Activated CD4-positive, alpha-beta T cell treated with anti-CD3 and anti-CD28 coated beads, Interleukin-2, amount 10 ng/mL, durations not matched to agents 7 days and 5 days (primary cell): ENCODE data around the gene SLC23A1. TPM values are rescaled to one million over a fixed set of nuclear protein-coding genes. Genes with fewer than 3 reads are reported as not detected.

ENCODE experiments used
- CTCF ChIA-PET: fragments of 350-600 bp; sonication (Branson Sonifier 250); formaldehyde crosslinking; loops from one replicate; lab custom pipeline; 2021; ENCODE audit warnings: antibody characterized with exemption; lab: Charles Lee
- POLR2A ChIA-PET: fragments of 350-600 bp; sonication (Branson Sonifier 250); formaldehyde crosslinking; loops from one replicate; lab custom pipeline; 2021; ENCODE audit warnings: antibody characterized with exemption; lab: Charles Lee
- DNase-seq: peaks from one replicate; pipeline ENCODE4 v3.0.0-alpha.2; 2020
- H3K27ac Mint-ChIP-seq: one replicate; pipeline ENCODE4 v1.8.0; 2021; ENCODE audit warnings: mild to moderate bottlenecking, moderate library complexity, mixed read lengths
- H3K27me3 Mint-ChIP-seq: one replicate; pipeline ENCODE4 v1.8.0; 2021; ENCODE audit warnings: mixed read lengths
- H3K36me3 Mint-ChIP-seq: one replicate; pipeline ENCODE4 v1.8.0; 2021; ENCODE audit warnings: low read depth, mixed read lengths
- H3K4me1 Mint-ChIP-seq: one replicate; pipeline ENCODE4 v1.8.0; 2021; ENCODE audit warnings: mixed read lengths
- H3K4me3 Mint-ChIP-seq: one replicate; pipeline ENCODE4 v1.8.0; 2021; ENCODE audit warnings: mild to moderate bottlenecking, moderate library complexity, mixed read lengths
- H3K9me3 Mint-ChIP-seq: one replicate; pipeline ENCODE4 v1.8.0; 2021; ENCODE audit warnings: mixed read lengths
- total RNA-seq, 2 experiments: library from RNA; stranded (reverse); gene quantifications; one replicate each; pipeline ENCODE4 v1.2.3, GENCODE V29; 2021

SLC23A1 gene
- total RNA-seq: under 1 TPM; 0.75 to 0.77 TPM

DNA sequence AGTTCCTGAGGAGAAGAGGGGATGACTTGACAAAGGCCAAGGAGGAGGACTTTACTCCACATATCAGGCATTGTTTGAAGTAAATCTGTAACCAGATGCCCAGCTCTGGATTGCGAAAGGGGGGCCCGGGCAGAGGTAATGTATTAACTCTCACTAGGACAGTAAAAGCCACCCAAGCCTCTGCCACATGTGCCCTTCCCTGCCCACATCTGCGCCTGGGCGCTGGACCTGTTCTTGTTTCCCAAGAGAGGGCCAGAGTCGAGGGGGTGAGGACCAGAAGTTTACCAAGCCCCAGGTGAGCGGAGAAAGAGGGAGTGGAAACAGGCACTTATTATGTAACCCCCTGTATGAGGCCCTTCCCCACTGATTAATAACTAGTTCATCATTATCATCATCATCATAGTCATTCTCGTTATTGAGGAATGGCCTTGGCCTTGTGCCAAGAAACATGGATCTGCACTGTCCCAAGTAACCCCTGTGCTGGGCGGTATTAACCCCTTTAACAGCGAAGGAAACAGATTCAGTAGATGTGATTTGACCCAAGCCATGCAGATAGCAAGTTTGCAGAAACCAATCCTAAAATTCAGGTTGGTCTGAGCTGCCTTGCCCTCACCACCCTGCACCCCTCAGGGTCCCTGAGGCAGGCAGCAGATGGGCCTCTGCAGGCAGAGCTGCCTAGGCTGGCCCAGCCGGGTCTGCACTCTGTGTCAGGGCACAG, at the start of gene SLC23A1:
SLC23A1 (minus strand) TSS at position 23 of the 718 bp plus-strand sequence. CDS start 44 bp downstream, outside the sequence.
- DNase-seq: no peak
- ChIA-PET POLR2A (no interaction called here), CTCF (interaction anchor here (0.8 kb wide), 1 partner anchor 39 kb away, joined by 3 read pairs; no protein-coding TSS in a partner anchor)
- Mint-ChIP-seq H3K4me1 (peaks cover 54% of the 10 kb centered on the region), H3K27me3 (no peaks in the 10 kb centered on the region), H3K4me3 (no peak within 1 kb of the TSS), H3K27ac (peak within 1 kb of the TSS; percentile 94), H3K36me3 (no peaks in the 10 kb centered on the region), H3K9me3 (no peaks in the 10 kb centered on the region)

DNA sequence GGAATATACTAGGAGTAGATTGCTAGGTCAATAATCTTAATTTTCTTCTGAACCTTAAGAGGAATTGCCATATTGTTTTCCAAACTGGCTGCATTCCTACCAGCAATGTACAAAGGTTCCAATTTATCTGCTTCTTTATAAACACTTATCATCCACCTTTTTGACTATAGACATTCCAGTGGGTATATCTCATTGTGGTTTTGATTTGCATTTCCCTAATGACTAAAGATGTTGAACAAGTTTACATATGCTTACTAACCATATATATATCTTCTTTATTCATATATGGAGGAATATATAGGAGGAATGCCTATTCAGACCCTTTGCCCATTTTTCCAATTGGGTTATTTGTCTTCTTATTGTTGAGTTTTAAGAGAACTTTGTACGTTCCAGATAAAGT, 48.6 kb upstream of the SLC23A1 start:
- peaks cover 6% of the 10 kb centered on the region for H3K36me3 Mint-ChIP-seq
- H3K9me3 Mint-ChIP-seq: no peaks in the 10 kb centered on the region
- no peaks in the 10 kb centered on the region for H3K27me3 Mint-ChIP-seq
- no peak overlapping the region for H3K4me3 Mint-ChIP-seq
- H3K4me1 Mint-ChIP-seq: peaks cover 9% of the 10 kb centered on the region
- ChIA-PET CTCF (interaction anchor here (0.8 to 3.1 kb wide), 4 partner anchors 9 to 67 kb away, joined by 3 to 8 read pairs (median 6); no protein-coding TSS in a partner anchor), POLR2A (no interaction called here)
- no peak for DNase-seq
- no peak overlapping the region for H3K27ac Mint-ChIP-seq

GRCh38 chr5:139430015-139430414, 46.9 kb upstream of the SLC23A1 start:
- H3K27me3 Mint-ChIP-seq: no peaks in the 10 kb centered on the region
- ChIA-PET CTCF (interaction anchor here (0.6 to 3.0 kb wide), 8 partner anchors 8 to 171 kb away, joined by 3 to 15 read pairs (median 4); partner anchors contain the start of genes DNAJC18 and STING1), POLR2A (no interaction called here)
- H3K36me3 Mint-ChIP-seq: peaks cover 6% of the 10 kb centered on the region
- peaks cover 9% of the 10 kb centered on the region for H3K4me1 Mint-ChIP-seq
- no peak for DNase-seq
- no peak overlapping the region for H3K27ac Mint-ChIP-seq
- no peak overlapping the region for H3K4me3 Mint-ChIP-seq
- no peaks in the 10 kb centered on the region for H3K9me3 Mint-ChIP-seq

- ChIA-PET CTCF (interaction anchor here (0.5 to 9.4 kb wide), 6 partner anchors 10 to 285 kb away, joined by 3 to 170 read pairs (median 4); partner anchors contain the start of gene DNAJC18), POLR2A (no interaction called here)
- no peaks in the 10 kb centered on the region for H3K9me3 Mint-ChIP-seq
- H3K27ac Mint-ChIP-seq: no peak overlapping the region
- H3K4me3 Mint-ChIP-seq: no peak overlapping the region
- H3K27me3 Mint-ChIP-seq: no peaks in the 10 kb centered on the region
- peaks cover 19% of the 10 kb centered on the region for H3K4me1 Mint-ChIP-seq
- H3K36me3 Mint-ChIP-seq: peaks cover 15% of the 10 kb centered on the region
- DNase-seq: no peak
Observed at GRCh38 chr5:139426203-139426885, 43.2 kb upstream of the SLC23A1 start.

- H3K9me3 Mint-ChIP-seq: no peaks in the 10 kb centered on the region
- H3K27ac Mint-ChIP-seq: no peak overlapping the region
- H3K4me1 Mint-ChIP-seq: peaks cover 19% of the 10 kb centered on the region
- ChIA-PET POLR2A (no interaction called here), CTCF (interaction anchor here (0.6 to 9.4 kb wide), 5 partner anchors 9 to 284 kb away, joined by 3 to 170 read pairs (median 5); partner anchors contain the start of gene DNAJC18)
- peaks cover 15% of the 10 kb centered on the region for H3K36me3 Mint-ChIP-seq
- H3K27me3 Mint-ChIP-seq: no peaks in the 10 kb centered on the region
- H3K4me3 Mint-ChIP-seq: no peak overlapping the region
- DNase-seq: no peak
Observed at GRCh38 chr5:139425497-139425896, 42.4 kb upstream of the SLC23A1 start.

DNA sequence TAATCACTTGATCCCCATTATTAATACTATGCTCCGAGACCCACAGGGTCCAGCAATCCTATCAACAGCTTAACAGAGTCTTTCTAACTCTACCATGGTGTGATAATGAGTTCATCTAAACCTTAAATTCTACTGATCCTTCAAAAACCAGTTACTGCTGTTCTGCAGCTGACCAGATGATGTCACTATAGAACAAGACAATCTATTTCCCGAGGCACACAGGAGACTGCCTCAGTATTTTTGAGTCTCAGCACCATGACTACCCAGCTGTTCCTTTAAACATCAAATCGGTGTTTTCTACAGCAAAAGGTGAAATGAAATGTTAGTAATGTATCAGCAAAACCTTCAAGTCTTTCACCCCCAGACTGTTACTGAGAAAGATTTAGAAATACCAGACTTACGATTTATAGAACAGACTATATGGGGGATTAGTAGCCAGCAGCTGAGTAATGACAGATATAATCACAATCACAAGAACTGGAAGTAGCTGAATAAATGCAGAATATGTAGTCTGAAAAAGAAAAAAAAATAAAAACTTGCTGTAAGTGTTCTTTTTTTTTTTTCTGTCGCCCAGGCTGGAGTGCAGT, 39.3 kb upstream of the SLC23A1 start:
- no peaks in the 10 kb centered on the region for H3K27me3 Mint-ChIP-seq
- no peaks in the 10 kb centered on the region for H3K9me3 Mint-ChIP-seq
- ChIA-PET CTCF (interaction anchor here (0.7 to 9.4 kb wide), 39 partner anchors 8 to 1068 kb away, joined by 3 to 170 read pairs (median 4); partner anchors contain the start of genes DNAJC18, SLC23A1, SPATA24 and STING1), POLR2A (interaction anchor here (0.6 kb wide), 1 partner anchor 76 kb away, joined by 4 read pairs; no protein-coding TSS in a partner anchor)
- peaks cover 12% of the 10 kb centered on the region for H3K36me3 Mint-ChIP-seq
- peak; percentile 77 for DNase-seq
- H3K27ac Mint-ChIP-seq: no peak overlapping the region
- peaks cover 26% of the 10 kb centered on the region for H3K4me1 Mint-ChIP-seq
- H3K4me3 Mint-ChIP-seq: no peak overlapping the region

DNA sequence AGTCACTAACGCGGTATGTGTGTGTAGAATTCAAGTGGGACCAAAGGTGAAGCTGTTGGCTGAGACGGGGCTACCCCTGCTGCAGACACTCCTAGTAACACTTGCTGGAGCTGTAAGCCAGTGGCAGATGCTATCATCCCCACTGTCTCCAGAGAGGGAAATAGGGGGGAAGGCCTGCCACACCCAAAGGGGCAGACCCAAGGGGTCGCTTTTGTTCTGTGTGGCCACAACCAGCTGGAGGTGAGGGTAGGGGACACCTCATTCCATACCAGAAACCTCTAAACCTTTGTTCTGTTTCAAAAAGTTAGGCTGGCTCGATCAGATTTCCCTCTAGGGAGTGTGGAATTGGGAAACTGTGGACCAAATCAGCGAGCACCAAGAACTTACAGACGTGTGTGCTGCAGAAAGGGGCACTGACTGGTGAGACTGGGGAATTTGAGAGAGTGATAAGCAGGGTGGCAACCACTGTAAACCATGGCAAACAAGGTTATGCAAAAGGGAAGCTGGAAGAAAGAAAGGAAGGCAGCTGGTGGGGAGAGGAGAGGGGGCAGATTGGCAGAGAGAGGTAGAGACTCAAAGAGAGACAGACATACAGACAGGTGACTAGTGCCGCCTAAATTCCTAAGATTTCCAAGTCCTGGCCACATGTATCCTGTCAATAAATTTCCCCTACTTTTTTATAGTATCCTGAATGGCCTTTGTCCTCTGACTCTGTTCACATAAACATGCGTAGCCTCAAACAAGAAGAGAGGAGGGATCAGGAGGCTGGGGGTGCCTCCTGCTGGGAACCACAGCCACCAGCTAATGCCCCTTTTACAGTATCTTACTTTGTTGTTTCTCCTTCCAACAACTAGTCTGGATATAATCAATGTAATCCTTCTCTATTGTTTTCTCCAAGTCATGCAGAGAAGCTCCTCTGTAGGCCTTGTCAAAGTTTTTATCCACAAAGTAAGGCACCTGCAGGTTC, 36.4 kb upstream of the SLC23A1 start:
- CTCF ChIA-PET: interaction anchor here (0.8 to 9.4 kb wide), 13 partner anchors 9 to 248 kb away, joined by 3 to 170 read pairs (median 4); partner anchors contain the start of genes DNAJC18, SPATA24, STING1 and UBE2D2
- H3K36me3 Mint-ChIP-seq: peaks cover 15% of the 10 kb centered on the region
- H3K27me3 Mint-ChIP-seq: no peaks in the 10 kb centered on the region
- peaks cover 45% of the 10 kb centered on the region for H3K4me1 Mint-ChIP-seq
- no peak overlapping the region for H3K27ac Mint-ChIP-seq
- H3K4me3 Mint-ChIP-seq: no peak overlapping the region
- H3K9me3 Mint-ChIP-seq: no peaks in the 10 kb centered on the region
- POLR2A ChIA-PET: no interaction called here
- no peak for DNase-seq

GRCh38 chr5:139418793-139419192, 35.7 kb upstream of the SLC23A1 start:
- Mint-ChIP-seq H3K27me3 (no peaks in the 10 kb centered on the region), H3K9me3 (no peaks in the 10 kb centered on the region), H3K27ac (no peak overlapping the region), H3K4me3 (no peak overlapping the region), H3K36me3 (peaks cover 11% of the 10 kb centered on the region), H3K4me1 (peaks cover 49% of the 10 kb centered on the region)
- POLR2A ChIA-PET: no interaction called here
- no peak for DNase-seq
- CTCF ChIA-PET: interaction anchor here (0.8 to 9.4 kb wide), 6 partner anchors 9 to 249 kb away, joined by 3 to 170 read pairs (median 6); partner anchors contain the start of gene SPATA24

- Mint-ChIP-seq H3K36me3 (peaks cover 6% of the 10 kb centered on the region), H3K9me3 (no peaks in the 10 kb centered on the region), H3K4me1 (peaks cover 59% of the 10 kb centered on the region), H3K4me3 (no peak overlapping the region), H3K27me3 (no peaks in the 10 kb centered on the region), H3K27ac (no peak overlapping the region)
- DNase-seq: no peak
- ChIA-PET CTCF (interaction anchor here (0.7 to 9.4 kb wide), 6 partner anchors 8 to 788 kb away, joined by 3 to 170 read pairs (median 7); no protein-coding TSS in a partner anchor), POLR2A (no interaction called here)
Observed at GRCh38 chr5:139417214-139417613, 34.1 kb upstream of the SLC23A1 start.

- no peaks in the 10 kb centered on the region for H3K9me3 Mint-ChIP-seq
- H3K27ac Mint-ChIP-seq: peak overlapping the region; percentile 69
- ChIA-PET CTCF (interaction anchor here (0.9 to 2.0 kb wide), 7 partner anchors 9 to 96 kb away, joined by 3 to 11 read pairs (median 4); partner anchors contain the start of gene STING1), POLR2A (interaction anchor here (1.0 kb wide), 1 partner anchor 66 kb away, joined by 3 read pairs; the partner anchor contains the start of gene STING1)
- peaks cover 5% of the 10 kb centered on the region for H3K36me3 Mint-ChIP-seq
- H3K27me3 Mint-ChIP-seq: no peaks in the 10 kb centered on the region
- H3K4me1 Mint-ChIP-seq: peaks cover 58% of the 10 kb centered on the region
- H3K4me3 Mint-ChIP-seq: no peak overlapping the region
- no peak for DNase-seq
Observed at GRCh38 chr5:139416651-139417050, 33.6 kb upstream of the SLC23A1 start.

DNA sequence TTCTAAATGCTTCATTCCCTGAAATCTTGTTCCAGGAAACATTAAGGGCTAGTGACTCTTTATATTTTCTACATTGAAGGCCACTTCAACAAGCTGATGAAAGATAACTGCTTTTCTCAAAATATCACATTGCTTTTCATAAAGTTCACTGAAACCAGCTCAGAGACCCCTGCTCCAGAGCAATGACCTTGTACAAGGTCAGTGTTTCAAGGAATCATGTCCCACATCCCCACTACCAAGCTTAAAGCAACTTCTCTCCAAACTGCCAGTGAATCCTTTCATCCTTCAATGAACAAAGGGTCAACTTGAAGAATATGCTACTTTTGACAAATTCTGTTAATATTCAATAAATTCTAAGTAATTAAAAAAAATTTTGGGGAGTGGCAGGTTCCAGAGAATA, 32.8 kb upstream of the SLC23A1 start:
- ChIA-PET POLR2A (interaction anchor here (1.0 kb wide), 1 partner anchor 67 kb away, joined by 3 read pairs; the partner anchor contains the start of gene STING1), CTCF (interaction anchor here (0.6 to 2.0 kb wide), 11 partner anchors 9 to 97 kb away, joined by 3 to 11 read pairs (median 4); partner anchors contain the start of genes SPATA24 and STING1)
- Mint-ChIP-seq H3K4me3 (peak overlapping the region; percentile 26), H3K9me3 (no peaks in the 10 kb centered on the region), H3K27me3 (no peaks in the 10 kb centered on the region), H3K27ac (peak overlapping the region; percentile 76), H3K36me3 (peaks cover 5% of the 10 kb centered on the region), H3K4me1 (peaks cover 58% of the 10 kb centered on the region)
- DNase-seq: no peak
